ENCODE results near the gene CLEC2B. TPM values are rescaled to one million over a fixed set of nuclear protein-coding genes. Genes with fewer than 3 reads are reported as not detected.

The CLEC2B gene
- total RNA-seq, 1 donor from 2014 or later: 0.19 TPM

DNA sequence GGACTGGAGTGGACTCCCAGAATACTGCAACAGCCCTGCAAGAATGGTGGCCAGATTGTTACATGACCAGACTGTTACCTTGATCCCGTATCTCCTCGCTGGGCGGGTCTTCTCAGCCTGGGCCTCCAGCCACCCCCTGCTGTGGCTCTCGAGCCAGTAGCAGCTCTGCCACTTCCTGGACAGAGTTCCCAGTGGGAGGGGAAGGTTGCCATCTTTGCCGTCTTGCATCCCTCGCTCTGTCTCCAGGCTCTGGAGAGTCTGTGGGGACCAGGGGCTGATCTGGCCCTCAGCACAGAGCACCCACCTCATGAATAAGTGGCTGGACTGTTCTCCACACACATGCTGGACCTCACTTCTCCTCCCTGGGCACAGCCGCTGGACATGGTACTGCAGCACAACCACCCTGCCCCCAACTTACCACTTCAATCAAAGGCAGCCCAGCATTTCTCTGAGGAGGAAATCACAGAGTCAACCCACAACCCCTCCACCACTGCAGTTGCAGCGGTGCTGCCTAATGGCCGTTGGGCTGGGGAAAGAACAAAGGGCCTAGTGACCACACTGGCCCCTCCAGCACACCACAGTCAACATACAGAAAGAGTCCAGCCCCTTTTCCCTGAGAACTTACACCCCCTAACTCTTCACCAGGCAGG is 48.7 kb downstream of the CLEC2B start:
- peaks cover 17% of the 10 kb centered on the region for H3K27me3 Mint-ChIP-seq (ENCODE audit: low read depth)

DNA sequence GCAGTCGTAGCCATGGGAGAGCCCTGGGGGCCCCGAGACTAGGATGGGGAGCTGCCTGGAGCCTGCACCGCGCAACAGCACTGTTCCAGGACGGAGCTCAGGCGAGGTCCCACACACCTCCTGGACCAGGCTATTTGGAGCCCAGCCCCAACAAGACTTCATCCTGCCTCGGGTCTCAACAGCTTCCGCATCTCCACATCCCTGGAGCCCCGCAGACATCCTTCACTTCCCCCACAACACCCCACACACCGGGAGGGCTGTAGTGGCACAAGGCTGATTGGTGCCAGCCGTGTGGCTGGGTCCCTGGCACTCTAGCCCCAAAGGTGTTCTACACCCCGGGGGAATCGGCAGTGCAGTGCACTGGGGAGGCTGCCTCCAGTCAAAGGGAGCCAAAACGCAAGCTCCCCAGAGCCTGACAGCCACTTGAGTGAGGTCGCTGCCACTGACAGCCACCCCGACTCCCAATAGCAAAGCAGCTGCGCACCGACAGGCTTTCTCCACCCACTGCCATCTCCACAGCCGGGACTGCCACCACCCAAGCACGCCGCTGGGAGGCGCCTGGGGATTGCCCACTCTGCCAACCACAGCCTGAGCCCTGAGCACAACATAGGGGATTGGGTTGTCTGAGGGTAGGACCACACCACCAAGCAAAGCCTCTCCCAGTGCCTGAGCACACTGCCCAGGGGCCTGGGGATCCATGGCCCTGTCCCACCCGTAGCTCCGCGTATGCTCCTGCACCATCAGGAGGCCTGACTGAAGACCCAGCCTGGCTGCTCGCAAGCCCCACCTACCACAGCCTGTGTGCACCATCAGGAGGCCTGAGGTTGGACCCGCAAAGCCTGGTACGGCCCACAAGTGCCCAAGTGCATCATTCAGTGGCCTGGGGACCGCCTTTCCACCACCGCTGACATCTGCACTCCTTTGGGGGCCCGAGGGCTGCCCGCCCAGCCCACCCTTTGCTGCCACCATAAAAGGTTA is 55.0 kb downstream of the CLEC2B start:
- Mint-ChIP-seq H3K36me3 (ENCODE audit: low read depth) (no peaks in the 10 kb centered on the region), H3K4me3 (no peak overlapping the region), H3K4me1 (no peaks in the 10 kb centered on the region), H3K27ac (ENCODE audit: unreplicated experiment) (no peak overlapping the region), H3K27me3 (ENCODE audit: low read depth) (peaks cover 3% of the 10 kb centered on the region), H3K9me3 (no peaks in the 10 kb centered on the region)
- DNase-seq (ENCODE audit: low read depth, low spot score): peak; percentile 53
- TF ChIP-seq, protein P1, sequence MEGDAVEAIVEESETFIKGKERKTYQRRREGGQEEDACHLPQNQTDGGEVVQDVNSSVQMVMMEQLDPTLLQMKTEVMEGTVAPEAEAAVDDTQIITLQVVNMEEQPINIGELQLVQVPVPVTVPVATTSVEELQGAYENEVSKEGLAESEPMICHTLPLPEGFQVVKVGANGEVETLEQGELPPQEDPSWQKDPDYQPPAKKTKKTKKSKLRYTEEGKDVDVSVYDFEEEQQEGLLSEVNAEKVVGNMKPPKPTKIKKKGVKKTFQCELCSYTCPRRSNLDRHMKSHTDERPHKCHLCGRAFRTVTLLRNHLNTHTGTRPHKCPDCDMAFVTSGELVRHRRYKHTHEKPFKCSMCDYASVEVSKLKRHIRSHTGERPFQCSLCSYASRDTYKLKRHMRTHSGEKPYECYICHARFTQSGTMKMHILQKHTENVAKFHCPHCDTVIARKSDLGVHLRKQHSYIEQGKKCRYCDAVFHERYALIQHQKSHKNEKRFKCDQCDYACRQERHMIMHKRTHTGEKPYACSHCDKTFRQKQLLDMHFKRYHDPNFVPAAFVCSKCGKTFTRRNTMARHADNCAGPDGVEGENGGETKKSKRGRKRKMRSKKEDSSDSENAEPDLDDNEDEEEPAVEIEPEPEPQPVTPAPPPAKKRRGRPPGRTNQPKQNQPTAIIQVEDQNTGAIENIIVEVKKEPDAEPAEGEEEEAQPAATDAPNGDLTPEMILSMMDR (conservative IDR thresholded peaks at IDR 0.05): peak; percentile 81

More for the DNA sequence above, 48.7 kb downstream of the CLEC2B start:
- TF ChIP-seq, protein P1 (conservative IDR thresholded peaks at IDR 0.05): no peak
- no peaks in the 10 kb centered on the region for H3K9me3 Mint-ChIP-seq
- H3K27ac Mint-ChIP-seq (ENCODE audit: unreplicated experiment): no peak overlapping the region
- no peaks in the 10 kb centered on the region for H3K4me1 Mint-ChIP-seq
- no peak overlapping the region for H3K4me3 Mint-ChIP-seq
- no peaks in the 10 kb centered on the region for H3K36me3 Mint-ChIP-seq (ENCODE audit: low read depth)
- no peak for DNase-seq (ENCODE audit: low read depth, low spot score)

DNA sequence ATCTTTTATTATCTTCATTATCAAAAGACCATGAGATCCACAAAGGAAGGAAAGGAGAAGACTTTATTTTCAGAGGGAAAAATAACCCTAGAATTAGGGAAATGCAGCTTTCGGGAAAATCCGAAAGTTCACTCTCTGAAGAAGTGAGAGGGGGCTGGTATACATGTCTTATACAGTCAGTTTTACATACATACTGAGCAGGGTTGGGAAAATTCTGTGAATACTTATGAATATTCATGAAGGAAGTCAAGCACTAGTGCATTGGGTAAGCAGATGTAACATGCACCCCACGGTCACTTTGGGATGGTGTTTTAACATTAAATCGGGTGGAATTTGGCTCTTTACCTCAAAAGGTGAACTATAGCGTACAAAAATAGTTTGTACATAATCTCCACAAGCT is 57.5 kb downstream of the CLEC2B start:
- Mint-ChIP-seq H3K27me3 (ENCODE audit: low read depth) (no peaks in the 10 kb centered on the region), H3K36me3 (ENCODE audit: low read depth) (no peaks in the 10 kb centered on the region), H3K9me3 (no peaks in the 10 kb centered on the region), H3K4me1 (no peaks in the 10 kb centered on the region), H3K4me3 (no peak overlapping the region), H3K27ac (ENCODE audit: unreplicated experiment) (no peak overlapping the region)
- no peak for DNase-seq (ENCODE audit: low read depth, low spot score)
- TF ChIP-seq, protein P1 (conservative IDR thresholded peaks at IDR 0.05): no peak

DNA sequence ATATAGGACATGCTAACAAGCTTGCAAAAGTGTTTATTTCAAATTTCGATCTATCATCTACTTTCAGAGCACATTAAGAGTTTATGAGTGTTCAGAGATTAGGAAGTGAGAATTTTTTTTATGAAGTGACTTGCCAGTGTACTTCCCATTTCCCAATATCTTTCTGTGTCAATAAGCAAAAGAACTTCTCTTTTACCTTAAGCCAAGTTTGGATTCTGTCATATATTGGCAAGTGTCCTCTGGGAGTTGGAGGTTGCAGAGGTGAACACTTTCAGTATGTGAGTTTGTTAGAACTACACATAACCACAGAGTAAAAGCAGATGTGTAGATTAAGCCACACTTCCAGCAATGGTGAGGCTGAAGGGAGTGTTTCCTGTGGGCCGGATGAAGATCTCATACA is 58.5 kb downstream of the CLEC2B start:
- Mint-ChIP-seq H3K4me1 (no peaks in the 10 kb centered on the region), H3K27me3 (ENCODE audit: low read depth) (no peaks in the 10 kb centered on the region), H3K27ac (ENCODE audit: unreplicated experiment) (no peak overlapping the region), H3K36me3 (ENCODE audit: low read depth) (no peaks in the 10 kb centered on the region), H3K4me3 (no peak overlapping the region), H3K9me3 (no peaks in the 10 kb centered on the region)
- no peak for DNase-seq (ENCODE audit: low read depth, low spot score)
- TF ChIP-seq, protein P1 (conservative IDR thresholded peaks at IDR 0.05): no peak

DNA sequence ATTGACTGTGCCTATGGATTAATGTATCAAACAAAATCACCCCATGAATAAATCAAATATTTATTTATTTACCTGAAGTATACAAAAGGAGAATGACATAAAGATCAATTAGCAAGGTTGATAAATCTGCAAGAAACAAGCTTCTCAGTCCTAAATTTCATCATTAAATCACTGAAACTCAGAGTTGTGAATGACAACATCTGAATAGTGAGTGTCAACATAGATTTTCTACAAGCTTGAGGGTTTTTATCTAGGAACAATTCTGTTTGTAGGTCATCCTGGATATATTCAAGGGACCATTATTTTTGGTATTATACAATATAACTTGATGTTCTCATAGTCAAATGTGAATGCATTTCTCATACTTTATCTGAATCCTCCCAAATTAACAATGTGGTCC is 59.3 kb downstream of the CLEC2B start:
- Mint-ChIP-seq H3K27ac (ENCODE audit: unreplicated experiment) (no peak overlapping the region), H3K36me3 (ENCODE audit: low read depth) (no peaks in the 10 kb centered on the region)
- no peak for DNase-seq (ENCODE audit: low read depth, low spot score)

More for the DNA sequence above, 59.3 kb downstream of the CLEC2B start:
- TF ChIP-seq, protein P1 (conservative IDR thresholded peaks at IDR 0.05): no peak
- Mint-ChIP-seq H3K4me3 (no peak overlapping the region), H3K4me1 (no peaks in the 10 kb centered on the region), H3K9me3 (no peaks in the 10 kb centered on the region), H3K27me3 (ENCODE audit: low read depth) (no peaks in the 10 kb centered on the region)
